HEK293T (cell line): ENCODE data around the gene MYL6B.

ENCODE experiments used
- CTCF ChIA-PET: fragments of 350-600 bp; formaldehyde crosslinking; extraction: SDS; loops from one replicate; lab custom pipeline; 2021; ENCODE audit warnings: antibody characterized with exemption, inconsistent platforms; lab: Yijun Ruan, JAX
- POLR2A ChIA-PET: fragments of 350-600 bp; formaldehyde crosslinking; extraction: SDS; loops from one replicate; lab custom pipeline; 2020; ENCODE audit warnings: antibody characterized with exemption, inconsistent platforms; lab: Yijun Ruan, JAX
- DNase-seq: peaks from one replicate; pipeline ENCODE4 v3.0.0; 2012; ENCODE audit warnings: mixed read lengths; ENCODE audit errors: extremely low spot score
- ARNT ChIP-seq: fragments of 450-650 bp; IDR thresholded peaks from 2 replicates; pipeline ENCODE4 v1.6.1; 2017; ENCODE audit warnings: mild to moderate bottlenecking
- BHLHE40 ChIP-seq: fragments of 450-650 bp; IDR thresholded peaks from 2 replicates; pipeline ENCODE4 v1.6.1; 2016; ENCODE audit warnings: mild to moderate bottlenecking, moderate library complexity, borderline replicate concordance
- CTBP1 ChIP-seq: fragments of 450-650 bp; IDR thresholded peaks from 2 replicates; pipeline ENCODE4 v1.6.1; 2016; ENCODE audit warnings: borderline replicate concordance
- ELF4 ChIP-seq: fragments of 450-650 bp; IDR thresholded peaks from 2 replicates; pipeline ENCODE4 v1.6.1; 2017; ENCODE audit warnings: antibody characterized with exemption
- FOXA1 ChIP-seq: fragments of 450-650 bp; IDR thresholded peaks from 2 replicates; pipeline ENCODE4 v1.6.1; 2016; ENCODE audit warnings: mild to moderate bottlenecking
- FOXK2 ChIP-seq: fragments of 450-650 bp; IDR thresholded peaks from 2 replicates; pipeline ENCODE4 v1.6.1; 2016; ENCODE audit warnings: mild to moderate bottlenecking
- FOXM1 ChIP-seq: fragments of 450-650 bp; IDR thresholded peaks from 2 replicates; pipeline ENCODE4 v1.6.1; 2017; ENCODE audit warnings: mild to moderate bottlenecking, borderline replicate concordance
- HDGF ChIP-seq: fragments of 450-650 bp; IDR thresholded peaks from 2 replicates; pipeline ENCODE4 v1.6.1; 2017; ENCODE audit warnings: antibody characterized with exemption, borderline replicate concordance
- L3MBTL2 ChIP-seq: fragments of 450-650 bp; conservative IDR thresholded peaks from 2 replicates; pipeline ENCODE4 v1.6.1; 2016; ENCODE audit warnings: mild to moderate bottlenecking
- LEF1 ChIP-seq: fragments of 450-650 bp; IDR thresholded peaks from 2 replicates; pipeline ENCODE4 v1.6.1; 2017; ENCODE audit warnings: mild to moderate bottlenecking, borderline replicate concordance
- NFRKB ChIP-seq: fragments of 450-650 bp; IDR thresholded peaks from 2 replicates; pipeline ENCODE4 v1.6.1; 2016; ENCODE audit warnings: mild to moderate bottlenecking, moderate library complexity
- SP1 ChIP-seq: fragments of 450-650 bp; IDR thresholded peaks from 2 replicates; pipeline ENCODE4 v1.6.1; 2017
- SUZ12 ChIP-seq: fragments of 450-650 bp; IDR thresholded peaks from 2 replicates; pipeline ENCODE4 v1.6.1; 2016; ENCODE audit warnings: mild to moderate bottlenecking
- TARDBP ChIP-seq: fragments of 450-650 bp; IDR thresholded peaks from 2 replicates; pipeline ENCODE4 v1.6.1; 2016
- ZNF384 ChIP-seq: fragments of 450-650 bp; IDR thresholded peaks from 2 replicates; pipeline ENCODE4 v1.6.1; 2016
- TF ChIP-seq, protein P1 (sequence below): fragments of 450-650 bp; IDR thresholded peaks from 2 replicates; pipeline ENCODE4 v1.6.1; 2016

Gene MYL6B

DNA sequence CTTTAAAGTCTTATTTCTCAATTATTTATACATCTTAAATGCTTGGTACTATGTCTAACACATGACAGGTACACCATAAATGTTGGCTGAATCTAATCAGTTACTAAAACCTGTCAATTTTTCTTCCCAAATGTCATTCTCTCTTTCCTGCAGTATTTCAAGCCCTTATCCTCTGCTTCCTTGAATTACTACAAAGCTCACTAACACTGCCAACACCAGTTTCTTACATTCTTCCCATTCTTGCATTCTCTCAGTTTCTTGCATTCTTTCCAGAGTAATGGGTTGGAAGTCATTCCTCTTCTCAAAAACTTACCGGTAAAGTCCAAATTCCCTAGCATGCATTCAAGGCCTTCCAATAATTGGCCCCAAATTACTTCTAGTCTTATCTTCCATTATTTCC, 46.4 kb downstream of the MYL6B start:
- TF ChIP-seq SUZ12 = no peak
- TF ChIP-seq BHLHE40 = no peak
- TF ChIP-seq FOXA1 = no peak
- ChIA-PET POLR2A (interaction anchor here (1.9 kb wide), 1 partner anchor 23 kb away, joined by 8 read pairs; the partner anchor contains the start of gene RNF41), CTCF (interaction anchor here (0.7 kb wide), 1 partner anchor 23 kb away, joined by 3 read pairs; the partner anchor contains the start of gene RNF41)
- no peak for DNase-seq

DNA sequence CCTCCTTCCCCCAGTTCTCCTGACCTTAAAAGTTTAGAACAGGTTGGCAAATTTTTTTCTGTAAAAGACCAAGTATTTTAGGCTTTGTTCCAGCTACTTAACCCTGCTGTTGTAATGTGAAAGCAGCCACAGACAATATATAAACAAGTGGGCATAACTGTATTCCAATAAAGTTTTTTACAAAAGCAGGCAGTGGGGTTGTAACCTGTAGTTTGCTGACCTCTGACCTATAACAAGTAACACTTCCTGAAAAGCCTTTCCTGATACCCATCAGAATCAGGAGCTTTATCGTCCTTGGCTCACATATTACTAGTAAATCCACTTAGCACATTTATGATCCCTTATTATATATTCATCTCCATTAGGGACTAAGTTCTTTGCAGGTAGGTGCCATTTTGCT, 50.0 kb downstream of the MYL6B start:
- TF ChIP-seq ELF4 (no peak), NFRKB (no peak), LEF1 (no peak), FOXM1 (no peak), SUZ12 (no peak), FOXK2 (no peak), CTBP1 (no peak), ARNT (no peak), SP1 (no peak)
- TF ChIP-seq, protein P1, sequence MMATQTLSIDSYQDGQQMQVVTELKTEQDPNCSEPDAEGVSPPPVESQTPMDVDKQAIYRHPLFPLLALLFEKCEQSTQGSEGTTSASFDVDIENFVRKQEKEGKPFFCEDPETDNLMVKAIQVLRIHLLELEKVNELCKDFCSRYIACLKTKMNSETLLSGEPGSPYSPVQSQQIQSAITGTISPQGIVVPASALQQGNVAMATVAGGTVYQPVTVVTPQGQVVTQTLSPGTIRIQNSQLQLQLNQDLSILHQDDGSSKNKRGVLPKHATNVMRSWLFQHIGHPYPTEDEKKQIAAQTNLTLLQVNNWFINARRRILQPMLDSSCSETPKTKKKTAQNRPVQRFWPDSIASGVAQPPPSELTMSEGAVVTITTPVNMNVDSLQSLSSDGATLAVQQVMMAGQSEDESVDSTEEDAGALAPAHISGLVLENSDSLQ = no peak
- no peak for DNase-seq
- CTCF ChIA-PET = interaction anchor here (0.6 to 1.8 kb wide), 5 partner anchors 13 to 118 kb away, joined by 3 to 11 read pairs (median 3); partner anchors contain the start of genes ANKRD52, RNF41 and SMARCC2
- POLR2A ChIA-PET = interaction anchor here (3.1 kb wide), 1 partner anchor 19 kb away, joined by 21 read pairs; the partner anchor contains the start of gene RNF41

DNA sequence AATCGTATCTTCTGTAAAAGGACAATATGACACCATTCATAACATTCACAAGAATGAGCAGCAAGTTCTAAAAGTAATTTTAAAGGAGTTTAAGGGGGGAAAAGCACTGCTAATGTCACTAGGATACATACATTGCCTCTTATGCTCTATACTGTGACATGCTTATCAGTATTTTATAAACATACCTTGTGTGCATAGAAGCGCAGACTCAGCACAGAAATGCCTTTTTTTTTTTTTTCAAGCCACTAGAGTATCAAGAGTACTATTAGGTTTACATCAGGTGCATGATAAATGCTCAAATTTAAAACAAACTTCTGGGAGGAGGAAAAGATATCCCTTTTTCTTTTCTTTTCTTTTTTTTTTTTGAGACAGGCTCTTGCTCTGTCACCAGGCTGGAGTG, 50.5 kb downstream of the MYL6B start:
- POLR2A ChIA-PET = interaction anchor here (3.1 kb wide), 1 partner anchor 19 kb away, joined by 21 read pairs; the partner anchor contains the start of gene RNF41
- CTCF ChIA-PET = interaction anchor here (0.6 to 1.3 kb wide), 2 partner anchors 13 to 118 kb away, joined by 3 read pairs; partner anchors contain the start of gene SMARCC2
- DNase-seq = no peak
- TF ChIP-seq SUZ12 = no peak
- no peak for TF ChIP-seq ELF4
- TF ChIP-seq NFRKB = no peak
- TF ChIP-seq ARNT = no peak
- TF ChIP-seq FOXA1 = no peak
- TF ChIP-seq CTBP1 = no peak
- no peak for TF ChIP-seq HDGF
- no peak for TF ChIP-seq L3MBTL2
- TF ChIP-seq FOXM1 = no peak
- no peak for TF ChIP-seq TARDBP

DNA sequence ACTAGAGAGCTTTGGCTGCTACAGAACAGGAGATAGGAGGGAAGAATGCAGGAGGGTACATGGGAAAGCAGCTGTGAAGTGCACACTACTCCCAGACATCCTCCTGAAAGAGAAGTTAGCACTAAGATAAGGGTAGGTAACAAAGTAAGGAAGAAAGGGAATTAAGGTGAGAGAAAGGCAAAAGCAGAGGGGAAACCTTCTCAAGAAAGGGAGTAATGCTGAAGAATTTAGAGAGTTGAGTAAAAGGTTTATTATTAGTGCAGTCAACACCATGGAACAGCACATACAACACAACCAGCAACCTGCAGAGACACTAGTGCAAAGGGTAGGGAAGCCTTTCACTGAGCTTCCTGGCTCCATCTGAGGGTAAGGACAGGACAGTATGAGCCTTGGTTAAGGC, 51.9 kb downstream of the MYL6B start:
- ChIA-PET POLR2A (interaction anchor here (1.7 to 6.0 kb wide), 2 partner anchors 17 to 22 kb away, joined by 5 to 70 read pairs; partner anchors contain the start of gene RNF41), CTCF (interaction anchor here (3.8 kb wide), 1 partner anchor 17 kb away, joined by 28 read pairs; the partner anchor contains the start of gene RNF41)
- no peak for TF ChIP-seq ELF4
- TF ChIP-seq ZNF384 = no peak
- TF ChIP-seq SUZ12 = no peak
- no peak for TF ChIP-seq FOXK2
- no peak for TF ChIP-seq CTBP1
- TF ChIP-seq ARNT = no peak
- TF ChIP-seq FOXA1 = no peak
- TF ChIP-seq, protein P1 = no peak
- TF ChIP-seq LEF1 = no peak
- TF ChIP-seq SP1 = no peak
- no peak for TF ChIP-seq NFRKB
- no peak for TF ChIP-seq L3MBTL2
- no peak for TF ChIP-seq TARDBP
- no peak for TF ChIP-seq HDGF
- no peak for DNase-seq

DNA sequence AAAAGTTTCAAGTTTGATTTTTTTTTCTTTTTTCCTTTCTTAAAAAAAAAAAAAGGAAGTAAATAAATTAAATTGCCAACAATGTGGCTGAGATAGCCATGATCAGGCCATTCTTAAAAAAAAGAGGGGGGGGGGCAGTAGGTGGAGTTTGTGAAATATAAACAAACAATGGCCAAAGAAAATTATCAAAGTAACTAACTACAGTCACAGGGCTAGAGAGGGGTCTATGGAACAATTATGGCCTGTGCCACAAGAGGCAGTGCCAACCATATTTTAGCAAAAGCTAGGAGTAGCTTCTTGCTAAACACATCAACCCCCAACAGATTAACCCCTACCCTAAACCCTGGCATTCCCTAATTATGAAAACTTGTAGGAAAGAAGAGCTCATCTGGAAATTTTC, 53.1 kb downstream of the MYL6B start:
- POLR2A ChIA-PET = interaction anchor here (1.4 to 6.0 kb wide), 3 partner anchors 16 to 87 kb away, joined by 5 to 70 read pairs (median 5); partner anchors contain the start of genes RNF41 and ZC3H10
- TF ChIP-seq FOXM1 (no peak), SUZ12 (no peak), FOXK2 (no peak), NFRKB (no peak), TARDBP (no peak)
- CTCF ChIA-PET = interaction anchor here (0.6 to 3.8 kb wide), 4 partner anchors 16 to 87 kb away, joined by 6 to 28 read pairs (median 8); partner anchors contain the start of genes RNF41, SMARCC2 and ZC3H10
- no peak for DNase-seq

DNA sequence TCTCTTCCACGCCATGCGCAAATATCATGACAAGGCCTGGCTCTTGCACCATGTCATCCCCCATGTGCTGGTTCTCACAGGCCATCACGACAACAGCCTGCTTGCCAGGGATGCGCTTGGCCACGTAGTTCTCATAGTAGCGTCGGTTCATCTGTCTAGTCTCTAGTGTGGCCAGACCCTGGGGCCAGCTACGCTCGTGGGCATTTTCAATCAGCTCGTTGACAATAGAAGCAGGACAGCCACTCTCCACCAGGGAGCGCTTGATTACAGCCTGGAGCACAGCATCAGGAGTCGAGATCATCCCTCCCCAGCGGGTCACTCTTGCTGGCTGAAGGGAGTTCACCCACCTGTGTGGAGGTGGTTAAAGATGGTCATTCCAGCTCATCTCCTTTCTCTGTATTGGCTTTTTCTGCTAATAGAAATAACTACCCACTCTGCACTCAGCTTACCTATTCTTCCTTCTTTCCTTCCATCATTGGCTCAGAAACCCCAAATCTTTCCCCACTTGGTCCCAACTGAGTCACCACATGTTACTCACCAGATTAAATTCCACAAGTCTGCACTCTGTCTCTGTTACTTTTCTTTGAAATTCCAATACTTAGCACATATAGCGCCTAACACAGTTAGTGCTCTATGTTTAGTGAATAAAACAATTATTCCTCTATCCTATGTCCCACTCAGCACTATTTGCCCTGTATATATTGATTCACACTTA, 54.2 kb downstream of the MYL6B start:
- DNase-seq = peak; percentile 68
- TF ChIP-seq SUZ12 (no peak), FOXK2 (no peak), L3MBTL2 (no peak), SP1 (no peak), BHLHE40 (no peak), LEF1 (no peak), ARNT (no peak), ELF4 (no peak), FOXM1 (no peak)
- TF ChIP-seq, protein P1 = no peak
- CTCF ChIA-PET = interaction anchor here (0.6 to 3.8 kb wide), 6 partner anchors 9 to 88 kb away, joined by 3 to 28 read pairs (median 8); partner anchors contain the start of genes RNF41, SMARCC2 and ZC3H10
- POLR2A ChIA-PET = interaction anchor here (0.6 to 6.0 kb wide), 5 partner anchors 15 to 103 kb away, joined by 3 to 70 read pairs (median 4); partner anchors contain the start of genes ANKRD52, PA2G4, RNF41 and SMARCC2
